CD4-positive, alpha-beta T cell treated with Interleukin-6 for 4 hours (primary cell): ENCODE results near the gene MEPCE.

Experiments
- DNase-seq: peaks from one replicate; pipeline ENCODE4 v3.0.0-alpha.2; 2020; ENCODE audit warnings: mixed read lengths

MEPCE gene

DNA sequence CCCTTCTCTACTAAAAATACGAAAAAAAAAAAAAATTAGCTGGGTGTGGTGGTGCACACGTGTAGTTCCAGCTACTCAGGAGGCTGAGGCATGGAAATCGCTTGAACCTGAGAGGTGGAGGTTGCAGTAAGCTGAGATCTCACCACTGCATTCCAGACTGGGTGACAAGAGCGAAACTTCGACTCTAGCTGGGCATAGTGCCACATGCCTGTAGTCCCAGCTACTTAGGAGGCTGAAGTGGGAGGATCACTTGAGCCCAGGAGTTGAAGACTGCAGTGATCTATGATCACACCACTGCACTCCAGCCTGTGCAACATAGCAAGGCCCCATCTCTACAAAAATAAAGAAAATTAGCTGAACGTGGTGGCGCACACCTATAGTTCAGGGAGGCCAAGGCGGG lies 35.7 kb downstream of the MEPCE start:
- DNase-seq, result no peak

DNA sequence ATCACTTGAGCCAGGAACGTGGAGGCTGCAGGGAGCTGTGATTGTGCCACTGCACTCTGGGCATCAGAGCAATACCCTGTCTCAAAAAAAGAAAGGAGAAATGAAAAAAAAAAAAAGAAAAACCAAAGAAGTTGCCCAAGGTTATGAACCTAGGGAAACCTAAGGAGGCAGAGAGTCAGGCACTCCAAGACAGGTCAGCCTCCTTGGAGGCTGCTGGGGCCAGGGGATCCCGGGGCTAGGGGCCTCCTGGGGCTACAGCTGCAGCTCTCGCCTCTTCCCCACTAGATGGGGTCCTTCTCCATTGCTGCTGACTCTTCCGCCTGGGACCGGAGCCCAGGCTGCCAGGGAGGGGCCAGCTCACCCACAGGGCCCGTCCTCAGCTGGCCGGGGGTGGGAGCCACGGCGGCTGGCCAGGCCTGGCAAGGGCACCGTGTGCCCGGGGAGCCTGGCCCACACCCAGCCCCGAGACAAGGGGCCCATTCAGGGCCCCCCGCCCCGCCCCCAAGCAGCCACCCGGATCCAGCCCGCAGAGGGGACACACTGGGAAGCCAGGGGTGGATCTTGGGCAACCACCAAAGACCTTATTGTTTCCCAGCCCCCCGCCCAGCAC lies 36.2 kb downstream of the MEPCE start:
- no peak for DNase-seq

DNA sequence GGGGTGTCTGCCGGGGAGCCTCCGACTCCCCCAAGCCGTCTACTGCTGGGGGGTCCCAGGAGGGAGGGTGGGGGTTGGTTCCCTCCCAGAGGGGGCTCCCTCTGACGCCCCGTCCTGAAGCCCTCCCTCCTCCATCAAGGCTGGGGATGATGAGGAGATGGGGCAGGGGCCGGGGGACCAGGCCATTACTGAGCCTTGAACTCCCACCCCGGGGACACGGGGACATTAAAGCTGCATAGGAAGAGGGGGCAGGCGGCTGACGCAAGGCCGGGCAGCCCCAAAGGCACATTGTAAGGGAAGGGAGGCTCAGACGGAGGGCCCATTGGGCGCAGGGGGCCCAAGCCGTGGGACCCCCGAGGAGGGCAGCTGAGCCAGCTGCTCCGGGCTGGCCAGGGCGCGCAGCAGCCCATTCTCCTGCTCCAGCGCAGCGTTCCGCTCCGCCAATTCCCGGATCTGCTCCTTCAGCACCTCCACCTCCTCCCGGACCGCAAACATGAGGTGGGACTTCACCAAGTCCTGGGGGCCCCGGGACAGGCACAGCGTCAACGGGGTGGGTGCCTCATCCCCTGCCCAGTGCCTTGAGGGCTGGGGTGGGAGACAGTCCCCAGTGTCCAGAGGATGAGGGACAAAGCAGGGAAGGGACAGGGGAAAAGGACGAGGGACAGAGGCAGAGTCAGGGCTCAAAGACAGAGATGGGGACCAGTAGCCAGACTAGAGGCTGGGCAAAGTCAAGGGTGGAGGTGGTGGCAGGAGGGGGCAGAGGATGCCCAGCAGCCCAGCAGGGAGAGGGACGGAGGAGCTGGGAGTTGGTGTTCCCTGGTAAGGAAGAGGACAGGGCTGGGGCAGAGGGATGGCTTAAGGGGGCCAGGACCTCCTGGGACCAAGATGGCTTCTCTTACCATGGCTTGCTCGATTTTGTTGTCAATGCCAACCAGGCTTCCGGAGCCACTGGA lies 37.3 kb downstream of the MEPCE start:
- no peak for DNase-seq

DNA sequence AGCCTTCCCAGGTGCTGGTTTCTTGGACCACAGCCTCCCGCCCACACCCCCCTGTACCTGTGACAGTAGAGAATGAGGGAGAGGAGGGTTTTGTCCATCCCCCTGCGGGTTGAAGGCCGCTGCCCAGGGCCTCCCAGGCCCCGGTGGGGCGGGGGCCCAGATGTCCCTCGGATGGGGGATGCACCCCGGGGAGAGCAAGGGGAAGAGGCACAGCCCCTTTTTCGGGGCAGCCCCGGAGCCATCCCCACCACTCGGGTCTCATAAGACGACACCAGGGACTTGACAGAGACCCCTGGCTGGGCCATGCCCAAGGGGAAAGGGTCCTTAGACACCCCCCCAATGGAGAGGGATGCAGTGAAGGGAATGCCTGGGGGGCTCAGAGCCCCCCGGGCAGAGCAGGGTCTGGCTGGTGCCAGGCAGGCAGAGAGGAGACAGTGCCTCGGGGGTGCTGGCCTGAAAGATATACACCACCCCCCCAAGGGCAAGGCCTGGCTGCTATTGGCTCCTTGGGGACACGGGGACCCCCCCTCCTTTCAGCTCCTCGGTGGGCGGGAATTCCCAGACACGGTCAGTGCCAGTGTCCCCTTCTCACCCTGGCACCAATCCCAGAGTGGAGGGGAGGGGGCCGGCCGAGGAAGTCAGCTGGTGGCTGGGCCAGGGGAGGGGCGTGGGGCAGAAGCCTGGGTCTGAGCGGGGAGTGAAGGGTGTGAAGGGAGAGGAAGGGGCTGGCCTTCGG lies 38.2 kb downstream of the MEPCE start:
- no peak for DNase-seq

DNA sequence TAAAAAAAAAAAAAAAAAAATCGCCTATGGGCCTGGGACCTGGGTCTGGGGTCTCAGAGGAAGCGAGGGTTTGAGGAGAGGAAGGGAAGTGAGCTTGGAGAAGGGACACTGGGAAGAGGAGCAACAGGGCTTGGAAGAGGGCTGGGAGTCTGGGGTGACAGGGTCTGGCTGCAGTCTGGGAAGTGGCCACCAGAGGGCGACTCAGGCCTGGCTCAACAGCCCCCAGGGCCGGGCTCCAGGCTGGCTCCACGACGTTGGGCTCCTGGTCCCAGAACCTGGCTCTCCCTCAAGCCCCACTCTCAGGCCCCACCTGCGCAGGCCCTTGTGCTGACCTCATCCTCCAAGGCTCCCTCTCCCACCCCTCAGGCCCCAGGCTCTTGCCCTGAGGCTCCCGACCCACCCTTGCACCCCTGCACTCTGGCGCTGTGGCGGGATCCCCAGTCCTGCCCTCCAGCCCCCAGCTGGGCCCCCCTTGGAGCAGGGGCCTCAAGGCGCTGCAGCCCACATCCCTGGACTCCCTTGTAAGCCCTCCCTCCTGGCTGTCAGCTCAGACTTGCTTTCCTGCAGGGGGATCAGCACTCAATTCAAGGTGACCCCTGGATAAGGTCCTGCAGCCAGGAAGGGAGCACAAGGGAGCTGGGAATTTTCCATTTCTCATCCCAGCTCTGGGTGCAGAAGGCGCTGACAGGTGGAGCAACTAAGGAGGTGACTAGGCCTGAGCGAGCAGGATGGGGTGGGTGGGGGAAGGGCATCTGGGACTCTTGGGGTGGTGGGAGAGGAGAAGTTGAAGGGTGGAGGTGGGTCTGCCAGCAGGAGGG lies 39.8 kb downstream of the MEPCE start:
- DNase-seq, result peak; percentile 88

DNA sequence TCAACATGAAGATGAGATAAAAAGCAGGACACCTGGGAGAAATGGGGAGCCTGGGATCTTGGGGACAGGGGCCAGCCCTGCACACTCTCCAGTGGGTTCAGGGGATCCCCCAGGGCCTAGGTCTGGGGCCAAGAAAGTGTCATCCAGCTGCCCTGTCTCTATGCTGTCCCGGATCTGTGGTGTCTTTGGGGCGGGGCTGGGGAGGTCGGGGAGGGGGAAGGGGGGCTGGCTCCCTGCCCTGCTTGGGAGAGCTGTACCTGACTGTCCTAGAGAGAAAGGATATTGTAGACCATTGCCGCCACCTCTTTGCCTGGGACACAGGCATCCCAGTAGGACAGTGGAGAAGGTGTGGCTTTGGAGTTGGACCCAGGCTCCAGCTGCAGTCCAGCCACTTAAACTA lies 41.4 kb downstream of the MEPCE start:
- no peak for DNase-seq

DNA sequence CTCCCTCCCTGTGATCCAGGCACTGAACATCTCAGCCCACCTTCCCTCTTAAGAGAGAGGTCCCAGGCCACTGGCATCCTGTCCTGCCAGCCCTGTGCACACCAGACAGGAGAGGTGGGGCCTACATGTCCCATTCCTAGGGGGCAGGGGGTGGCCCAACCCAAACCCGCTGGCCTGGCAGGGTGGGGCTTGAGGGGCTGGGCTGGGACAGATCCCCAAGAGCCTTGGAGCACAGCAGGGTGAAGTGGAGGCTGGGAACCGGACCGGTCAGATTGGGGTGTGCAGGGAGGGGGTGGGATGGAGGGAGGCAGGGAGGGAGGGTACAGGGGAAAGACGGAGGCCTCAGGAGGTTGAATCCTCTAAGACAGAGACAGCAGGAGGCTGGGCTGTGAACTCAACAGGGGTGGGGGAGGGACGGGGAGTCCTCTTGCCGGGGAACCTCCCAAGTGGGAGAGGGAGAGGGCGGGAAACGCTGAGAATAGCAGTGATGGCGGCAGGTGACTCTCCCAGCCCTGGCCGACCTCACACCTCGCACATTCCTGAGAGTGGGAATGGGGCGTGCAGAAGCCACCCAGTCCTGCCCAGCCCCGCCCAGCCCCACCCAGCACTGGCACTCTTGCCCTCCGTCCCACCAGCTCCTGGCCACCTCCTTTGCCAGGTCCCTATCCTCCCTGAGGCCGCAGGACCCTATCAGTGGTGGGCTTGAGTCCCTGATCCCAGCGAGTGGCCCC lies 42.7 kb downstream of the MEPCE start:
- no peak for DNase-seq

DNA sequence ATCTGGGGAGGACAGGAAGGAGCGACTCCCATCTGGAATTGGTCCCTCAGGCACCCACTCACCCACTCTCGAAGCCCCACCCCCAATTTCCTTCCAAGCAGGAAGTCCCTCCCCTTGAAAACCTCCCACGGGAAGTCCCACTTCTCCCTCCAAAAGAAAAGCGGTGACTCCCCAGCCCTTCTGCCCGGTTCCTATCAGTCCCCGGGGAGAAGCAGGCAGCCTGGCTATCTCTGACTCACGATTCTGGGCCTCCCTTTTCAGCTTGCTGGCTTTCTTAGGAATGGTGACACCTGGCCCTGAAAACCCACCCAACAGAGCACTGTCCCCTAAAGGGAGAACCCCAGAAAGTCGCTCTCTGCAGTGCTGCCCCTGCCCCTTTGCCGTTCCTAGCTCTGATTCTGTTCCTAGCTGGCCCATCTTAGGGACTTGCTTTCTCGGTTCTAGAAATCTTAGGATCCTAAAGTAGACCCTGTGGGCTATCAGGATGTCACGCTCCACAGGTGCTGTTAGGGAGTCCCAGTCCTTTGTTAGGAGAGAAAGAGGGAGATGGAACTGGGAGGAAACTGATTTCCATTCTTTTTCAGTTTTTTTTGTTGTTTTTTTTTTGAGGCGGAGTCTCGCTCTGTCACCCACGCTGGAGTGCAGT lies 43.3 kb downstream of the MEPCE start:
- DNase-seq, result peak; percentile 36

DNA sequence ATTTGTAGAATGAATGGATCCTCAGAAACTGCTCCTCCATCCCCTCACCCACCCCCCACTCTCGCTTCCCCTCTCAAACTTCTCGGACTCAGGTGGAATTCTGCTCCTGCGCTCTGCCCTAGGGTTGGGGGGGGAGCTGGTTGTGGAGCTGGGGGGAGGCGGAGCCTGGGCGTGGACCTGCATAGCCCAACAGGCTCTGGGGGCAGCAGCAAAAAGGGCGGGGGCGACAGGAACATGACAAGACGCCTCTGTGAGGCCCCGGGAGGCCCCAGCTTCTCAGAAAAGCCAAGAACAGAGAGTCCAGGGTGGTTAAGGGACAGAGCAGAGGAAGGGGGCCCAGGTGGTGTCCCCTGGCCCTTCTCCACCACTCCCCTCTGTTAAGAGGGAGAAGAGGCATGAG lies 45.9 kb downstream of the MEPCE start:
- no peak for DNase-seq

DNA sequence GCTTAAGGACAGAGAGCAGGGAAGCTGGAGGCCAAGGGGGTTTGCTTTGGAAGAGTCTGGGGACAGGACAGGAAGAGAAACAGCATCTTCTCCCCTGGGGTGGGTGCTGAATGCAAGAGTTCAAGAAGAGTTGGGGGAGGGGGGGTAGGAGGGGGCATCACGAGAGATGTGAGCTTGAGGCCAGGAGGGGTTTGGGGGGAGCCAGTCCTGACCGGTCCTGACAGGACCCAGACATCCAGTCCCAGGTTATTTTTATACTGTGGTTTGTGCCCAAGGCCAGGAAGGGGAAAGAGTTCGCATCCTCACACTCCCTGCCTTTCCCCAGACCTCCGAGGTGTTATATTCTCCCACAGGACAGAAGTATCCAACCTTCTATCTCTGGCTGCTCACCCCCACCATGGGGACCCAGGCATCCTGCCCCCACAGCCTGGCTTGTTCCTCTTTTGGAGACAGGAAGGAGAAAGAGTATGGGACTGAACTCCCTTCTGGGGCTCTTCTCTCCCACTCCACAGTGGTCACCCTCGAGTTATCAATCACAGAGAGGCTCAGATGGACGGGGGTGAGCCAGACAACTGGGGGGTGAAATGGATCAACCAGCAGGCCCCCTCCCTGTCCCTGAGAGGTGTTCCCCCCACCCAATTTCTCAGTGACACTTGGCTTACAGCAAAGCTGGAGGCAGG lies 46.6 kb downstream of the MEPCE start:
- no peak for DNase-seq

DNA sequence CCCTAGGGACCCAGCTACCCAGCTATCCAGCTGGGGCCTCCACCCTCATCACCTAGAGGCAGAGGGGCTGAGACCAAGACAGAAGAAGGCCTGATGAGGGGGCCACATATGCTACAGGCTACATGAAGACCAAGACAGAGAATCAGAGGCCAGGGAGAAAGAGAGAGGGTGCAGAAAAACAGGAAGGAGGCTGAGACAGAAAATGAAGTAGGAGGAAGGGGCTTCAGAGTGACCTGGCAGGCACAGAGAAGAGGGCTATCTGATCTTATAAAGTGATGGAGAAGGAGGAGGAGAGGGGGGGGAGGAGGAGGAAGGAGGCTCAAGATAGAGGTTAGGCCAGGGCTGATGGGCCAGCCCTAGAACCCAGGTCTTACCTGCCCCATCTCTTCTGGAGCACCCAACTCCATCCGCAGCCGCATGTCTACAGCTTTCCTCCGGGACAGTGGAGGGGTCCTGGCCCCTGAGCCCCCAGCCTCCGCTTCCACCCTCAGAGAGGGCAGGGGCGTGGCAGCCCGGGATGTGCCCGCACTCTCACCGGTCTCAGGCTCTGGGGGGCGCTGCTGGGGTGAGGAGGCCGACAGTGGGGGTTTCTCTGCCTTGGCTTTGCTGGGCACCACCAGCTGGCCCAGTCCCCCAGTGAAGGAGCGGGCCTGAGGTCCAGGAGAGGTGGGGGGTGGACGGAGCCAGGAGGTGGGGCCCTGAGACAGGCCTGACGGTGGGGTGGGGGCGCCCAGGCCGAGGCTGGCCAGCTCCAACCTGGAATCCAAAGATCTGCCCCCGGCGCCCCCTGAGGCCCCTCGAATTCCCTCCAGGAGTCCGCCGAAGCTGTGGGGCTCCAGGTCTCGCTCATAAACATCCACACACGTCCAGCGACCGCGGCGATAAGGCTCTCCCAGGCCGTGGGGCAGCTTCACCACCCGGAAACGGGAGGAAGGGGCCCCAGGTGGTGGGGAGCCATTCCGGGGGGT lies 47.6 kb downstream of the MEPCE start:
- DNase-seq, result peak; percentile 53

DNA sequence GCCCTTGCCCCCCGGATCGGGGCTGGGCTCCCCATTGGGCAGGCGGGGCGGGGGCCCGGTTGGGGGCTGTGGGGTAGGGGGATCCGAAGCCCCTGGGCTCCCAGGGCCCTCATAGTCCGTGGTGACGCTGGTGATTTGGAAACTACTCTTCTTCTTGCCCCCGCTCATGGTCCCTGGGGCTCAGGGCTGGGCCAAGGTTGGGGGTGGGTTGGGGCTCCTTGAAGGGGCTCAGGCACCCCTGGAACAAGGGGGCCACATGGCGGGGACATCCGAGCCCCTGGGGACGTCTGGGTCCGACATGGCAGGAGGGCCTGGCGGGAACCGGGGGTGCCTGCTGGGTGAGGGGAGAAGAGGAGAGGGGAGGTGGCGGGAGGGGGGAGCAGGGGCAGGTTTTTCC lies 48.2 kb downstream of the MEPCE start:
- no peak for DNase-seq

DNA sequence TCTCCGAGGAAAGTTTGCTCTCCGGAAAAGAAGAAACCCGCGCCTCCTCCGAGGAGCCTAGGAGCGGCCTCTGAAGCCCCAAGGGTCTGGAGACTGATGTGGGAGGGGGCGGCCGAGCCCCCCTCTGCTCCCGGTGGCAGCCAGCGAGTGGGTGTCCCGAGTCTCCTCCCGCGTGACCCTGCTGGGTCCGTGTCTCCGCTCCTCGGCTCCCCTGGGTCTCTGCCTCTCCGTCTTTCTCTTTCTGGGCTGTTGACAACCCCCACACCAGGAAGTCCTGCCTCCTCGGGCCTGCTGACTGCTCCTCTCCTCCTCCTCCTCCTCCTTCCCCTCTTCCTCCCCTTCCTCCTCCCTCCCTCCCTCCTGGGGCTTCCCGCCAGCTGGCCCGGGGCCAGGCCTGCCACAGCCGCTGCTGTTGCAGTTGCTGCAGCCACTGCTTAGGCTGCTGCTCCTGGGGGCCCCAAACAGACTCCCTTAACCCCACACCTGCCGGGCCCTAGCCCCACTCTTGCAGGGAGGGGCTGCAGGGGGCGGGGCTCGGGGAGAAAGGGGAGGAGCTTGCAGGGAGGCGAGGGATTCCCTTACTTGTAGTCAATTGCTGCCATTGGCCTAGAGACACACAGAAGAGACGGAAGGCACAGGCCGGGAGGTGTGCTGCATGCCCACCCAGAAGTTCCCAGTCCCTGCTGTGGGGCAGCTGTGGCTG lies 49.5 kb downstream of the MEPCE start, which contains the start of gene TSC22D4:
TSC22D4 (minus strand) TSS at position 257 of the 703 bp plus-strand sequence. CDS start 1,176 bp downstream, outside the sequence.
- peak; percentile 96 for DNase-seq

DNA sequence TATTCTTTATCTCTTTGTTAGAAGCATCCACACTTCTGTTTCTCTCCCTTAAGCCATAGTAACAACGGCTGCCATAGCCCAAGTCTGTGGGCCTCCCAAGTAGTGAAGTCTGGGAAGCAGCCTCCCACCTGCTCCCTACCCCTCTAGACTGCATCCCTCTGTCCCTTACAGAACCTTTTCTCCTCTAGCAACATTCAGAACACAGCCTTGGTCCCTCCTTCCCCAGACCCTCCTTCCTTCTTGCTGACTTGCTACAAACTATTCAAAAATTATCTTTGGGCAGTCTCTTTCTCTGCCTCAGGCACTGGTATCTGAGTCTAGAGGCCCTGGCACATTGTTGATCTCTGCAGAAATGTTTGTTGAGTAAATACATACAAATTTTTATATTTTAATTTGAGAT lies 51.8 kb downstream of the MEPCE start:
- DNase-seq, result no peak

DNA sequence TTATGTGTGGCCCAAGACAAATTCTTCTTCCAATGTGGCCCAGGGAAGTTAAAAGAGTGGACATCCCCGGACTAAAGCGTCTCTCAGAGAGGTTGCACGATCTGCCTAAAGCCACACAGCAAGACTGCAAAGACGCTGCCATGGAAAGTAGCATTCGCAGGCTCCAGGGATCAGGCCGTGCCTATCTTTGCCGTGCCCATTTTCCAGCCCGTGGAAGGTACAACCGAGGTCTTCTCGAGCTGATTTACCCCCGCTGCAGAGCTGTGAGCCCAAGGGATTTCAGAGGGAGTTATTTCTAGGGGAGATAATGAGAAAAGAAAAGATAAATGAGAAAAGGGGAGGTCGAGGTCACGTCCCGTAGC lies 53.1 kb downstream of the MEPCE start:
- DNase-seq, result no peak

DNA sequence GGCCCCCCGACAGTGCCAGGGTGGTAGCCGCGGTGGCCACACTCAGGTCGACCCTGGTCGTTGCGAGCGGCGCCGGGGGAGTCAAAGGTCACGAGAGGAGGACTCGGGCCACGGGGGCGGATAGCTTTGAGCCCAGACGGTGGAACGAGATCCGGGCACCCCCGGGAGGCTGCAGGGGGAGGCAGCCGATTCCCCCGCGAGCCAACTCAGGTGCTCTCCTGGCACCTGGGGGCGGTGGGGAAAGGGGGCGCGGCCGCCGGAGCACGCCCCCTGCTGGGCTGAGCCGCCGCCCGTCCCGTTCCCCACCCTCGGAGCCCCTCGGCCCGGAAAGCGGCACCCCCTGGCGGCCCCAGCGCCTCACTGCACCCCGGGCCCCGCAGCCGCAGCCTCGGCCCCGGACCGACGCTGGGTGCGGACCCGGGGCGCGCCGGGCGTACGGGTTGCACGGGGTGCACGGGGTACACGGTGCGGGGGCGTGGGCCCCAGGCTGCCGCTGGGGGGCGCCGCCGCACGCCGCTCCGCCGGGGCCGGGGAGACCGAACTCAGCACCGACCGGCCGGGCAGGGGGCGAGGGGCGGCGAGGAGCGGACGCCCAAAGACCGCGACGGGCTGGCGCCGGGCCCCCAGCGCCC lies 53.6 kb downstream of the MEPCE start:
- DNase-seq, result peak; percentile 86
